ENCODE measurements around the gene AAK1. TPM values are rescaled to one million over a fixed set of nuclear protein-coding genes. Genes with fewer than 3 reads are reported as not detected.

Gene AAK1
- total RNA-seq, 1 donor from 2014 or later, result 108 TPM

GRCh38 chr2:69470911-69471310 is 172.6 kb downstream of the AAK1 start:
- Mint-ChIP-seq H3K27ac (ENCODE audit: unreplicated experiment) (no peak overlapping the region), H3K36me3 (ENCODE audit: low read depth, unreplicated experiment) (peaks cover 24% of the 10 kb centered on the region), H3K4me1 (ENCODE audit: low read depth, unreplicated experiment) (peaks cover 13% of the 10 kb centered on the region), H3K9me3 (ENCODE audit: unreplicated experiment) (peaks cover 2% of the 10 kb centered on the region), H3K4me3 (ENCODE audit: unreplicated experiment) (no peak overlapping the region), H3K27me3 (ENCODE audit: low read depth, unreplicated experiment) (no peaks in the 10 kb centered on the region)
- H3K27ac ChIP-seq (ENCODE audit: low read depth, low read length), result no peak overlapping the region
- H2AFZ ChIP-seq (ENCODE audit: low read depth, low read length), result no peak overlapping the region
- TF ChIP-seq CTCF (IDR thresholded peaks at IDR 0.05; ENCODE audit: insufficient read depth, low read depth, low read length) (no peak), EZH2 (IDR thresholded peaks at IDR 0.05; ENCODE audit: insufficient read depth, low read length) (no peak)
- no peak for DNase-seq (ENCODE audit: low read depth)
- H3K4me1 ChIP-seq (ENCODE audit: insufficient read depth, low read length), result no peaks in the 10 kb centered on the region
- H4K20me1 ChIP-seq (ENCODE audit: insufficient read depth, low read length), result no peaks in the 10 kb centered on the region
- H3K4me3 ChIP-seq (ENCODE audit: insufficient read depth, low read depth, low read length), result no peak overlapping the region
- H3K36me3 ChIP-seq (ENCODE audit: insufficient read depth, low read length), result peaks cover 2% of the 10 kb centered on the region
- H3K9ac ChIP-seq (ENCODE audit: low read length), result no peak overlapping the region
- H3K27me3 ChIP-seq (ENCODE audit: insufficient read depth, low read length), result no peaks in the 10 kb centered on the region
- no peaks in the 10 kb centered on the region for H3K9me3 ChIP-seq (ENCODE audit: insufficient read depth, low read depth, low read length)
- H3K79me2 ChIP-seq (ENCODE audit: insufficient read depth, low read length), result no peaks in the 10 kb centered on the region
- no peak for FAIRE-seq
- H3K4me2 ChIP-seq (ENCODE audit: low read length), result no peak overlapping the region

GRCh38 chr2:69469784-69470183 is 173.8 kb downstream of the AAK1 start:
- no peak overlapping the region for H3K9ac ChIP-seq (ENCODE audit: low read length)
- no peaks in the 10 kb centered on the region for H3K36me3 ChIP-seq (ENCODE audit: insufficient read depth, low read length)
- H3K9me3 Mint-ChIP-seq (ENCODE audit: unreplicated experiment), result peaks cover 2% of the 10 kb centered on the region
- H3K4me1 ChIP-seq (ENCODE audit: insufficient read depth, low read length), result no peaks in the 10 kb centered on the region
- H3K27me3 ChIP-seq (ENCODE audit: insufficient read depth, low read length), result no peaks in the 10 kb centered on the region
- no peak overlapping the region for H3K4me3 Mint-ChIP-seq (ENCODE audit: unreplicated experiment)
- no peaks in the 10 kb centered on the region for H3K9me3 ChIP-seq (ENCODE audit: insufficient read depth, low read depth, low read length)
- no peak overlapping the region for H3K4me2 ChIP-seq (ENCODE audit: low read length)
- H3K79me2 ChIP-seq (ENCODE audit: insufficient read depth, low read length), result no peaks in the 10 kb centered on the region
- H3K27ac ChIP-seq (ENCODE audit: low read depth, low read length), result no peak overlapping the region
- DNase-seq (ENCODE audit: low read depth) (peak; percentile 13), FAIRE-seq (no peak)
- H3K4me3 ChIP-seq (ENCODE audit: insufficient read depth, low read depth, low read length), result no peak overlapping the region
- H4K20me1 ChIP-seq (ENCODE audit: insufficient read depth, low read length), result no peaks in the 10 kb centered on the region
- TF ChIP-seq EZH2 (IDR thresholded peaks at IDR 0.05; ENCODE audit: insufficient read depth, low read length) (no peak), CTCF (IDR thresholded peaks at IDR 0.05; ENCODE audit: insufficient read depth, low read depth, low read length) (no peak)
- no peaks in the 10 kb centered on the region for H3K27me3 Mint-ChIP-seq (ENCODE audit: low read depth, unreplicated experiment)
- H3K27ac Mint-ChIP-seq (ENCODE audit: unreplicated experiment), result no peak overlapping the region
- H3K4me1 Mint-ChIP-seq (ENCODE audit: low read depth, unreplicated experiment), result peaks cover 13% of the 10 kb centered on the region
- H3K36me3 Mint-ChIP-seq (ENCODE audit: low read depth, unreplicated experiment), result peaks cover 25% of the 10 kb centered on the region
- no peak overlapping the region for H2AFZ ChIP-seq (ENCODE audit: low read depth, low read length)

- Histone ChIP-seq H3K4me1 (ENCODE audit: insufficient read depth, low read length) (no peaks in the 10 kb centered on the region), H3K79me2 (ENCODE audit: insufficient read depth, low read length) (no peaks in the 10 kb centered on the region), H4K20me1 (ENCODE audit: insufficient read depth, low read length) (no peaks in the 10 kb centered on the region), H3K4me3 (ENCODE audit: insufficient read depth, low read depth, low read length) (no peak overlapping the region), H2AFZ (ENCODE audit: low read depth, low read length) (no peak overlapping the region), H3K9ac (ENCODE audit: low read length) (no peak overlapping the region), H3K27ac (ENCODE audit: low read depth, low read length) (no peak overlapping the region), H3K36me3 (ENCODE audit: insufficient read depth, low read length) (no peaks in the 10 kb centered on the region), H3K27me3 (ENCODE audit: insufficient read depth, low read length) (no peaks in the 10 kb centered on the region), H3K9me3 (ENCODE audit: insufficient read depth, low read depth, low read length) (no peaks in the 10 kb centered on the region), H3K4me2 (ENCODE audit: low read length) (no peak overlapping the region)
- no peak for TF ChIP-seq CTCF (IDR thresholded peaks at IDR 0.05; ENCODE audit: insufficient read depth, low read depth, low read length)
- TF ChIP-seq EZH2 (IDR thresholded peaks at IDR 0.05; ENCODE audit: insufficient read depth, low read length), result no peak
- peaks cover 26% of the 10 kb centered on the region for H3K36me3 Mint-ChIP-seq (ENCODE audit: low read depth, unreplicated experiment)
- peaks cover 13% of the 10 kb centered on the region for H3K4me1 Mint-ChIP-seq (ENCODE audit: low read depth, unreplicated experiment)
- no peaks in the 10 kb centered on the region for H3K27me3 Mint-ChIP-seq (ENCODE audit: low read depth, unreplicated experiment)
- FAIRE-seq (peak; percentile 26), DNase-seq (ENCODE audit: low read depth) (no peak)
- no peak overlapping the region for H3K27ac Mint-ChIP-seq (ENCODE audit: unreplicated experiment)
- peaks cover 2% of the 10 kb centered on the region for H3K9me3 Mint-ChIP-seq (ENCODE audit: unreplicated experiment)
- no peak overlapping the region for H3K4me3 Mint-ChIP-seq (ENCODE audit: unreplicated experiment)
Observed at GRCh38 chr2:69469375-69469774, 174.2 kb downstream of the AAK1 start.

Data from astrocyte (in vitro differentiated cells and primary cell).